Trophoblast cell (in vitro differentiated cells and primary cell): Measurements from ENCODE around the gene LINGO1.

Experiments used
- DNase-seq, 2 donors: peaks; one replicate each; pipeline ENCODE4 v3.0.0-alpha.2; 2016
- H2AFZ ChIP-seq: 2 replicates; pipeline ENCODE4 v1.6.1; 2013; ENCODE audit warnings: low read length, moderate library complexity, mild to moderate bottlenecking; ENCODE audit not compliant: insufficient read depth, poor library complexity
- H2AK5ac ChIP-seq: 2 replicates; pipeline ENCODE4 v1.6.1; 2013; ENCODE audit warnings: mild to moderate bottlenecking, low read length
- H2BK120ac ChIP-seq: 2 replicates; pipeline ENCODE4 v1.6.1; 2013; ENCODE audit warnings: low read length, mild to moderate bottlenecking, moderate library complexity; ENCODE audit not compliant: insufficient read depth, poor library complexity
- H2BK12ac ChIP-seq: 2 replicates; pipeline ENCODE4 v1.6.1; 2013; ENCODE audit warnings: mild to moderate bottlenecking, low read length, moderate library complexity
- H2BK5ac ChIP-seq: 2 replicates; pipeline ENCODE4 v1.6.1; 2013; ENCODE audit warnings: low read length, low read depth, moderate library complexity, mild to moderate bottlenecking; ENCODE audit not compliant: poor library complexity
- H3K14ac ChIP-seq: 2 replicates; pipeline ENCODE4 v1.6.1; 2013; ENCODE audit warnings: mild to moderate bottlenecking, low read length
- H3K18ac ChIP-seq: 2 replicates; pipeline ENCODE4 v1.6.1; 2013; ENCODE audit warnings: mild to moderate bottlenecking, low read length
- H3K23ac ChIP-seq: 2 replicates; pipeline ENCODE4 v1.6.1; 2013; ENCODE audit warnings: low read length
- H3K27ac ChIP-seq: 2 replicates; pipeline ENCODE4 v1.5.1; 2013; ENCODE audit warnings: low read depth, mild to moderate bottlenecking, inconsistent platforms, low read length, moderate library complexity
- H3K27me3 ChIP-seq: 2 replicates; pipeline ENCODE4 v1.6.1; 2013; ENCODE audit warnings: inconsistent platforms, mild to moderate bottlenecking, low read length, moderate library complexity; ENCODE audit not compliant: insufficient read depth
- H3K36me3 ChIP-seq, 2 experiments: 1 replicate in 1 of 2; 2 replicates in 1 of 2; pipeline ENCODE4 v1.6.1; 2013; ENCODE audit warnings: low read length in 2 of 2, mild to moderate bottlenecking in 2 of 2, moderate library complexity in 1 of 2; ENCODE audit not compliant: insufficient read depth in 2 of 2, control insufficient read depth in 1 of 2
- H3K4ac ChIP-seq: 2 replicates; pipeline ENCODE4 v1.6.1; 2013; ENCODE audit warnings: low read depth, mild to moderate bottlenecking, low read length, moderate library complexity
- H3K4me1 ChIP-seq, 2 experiments: 1 replicate in 1 of 2; 2 replicates in 1 of 2; pipeline ENCODE4 v1.6.1; 2013; ENCODE audit warnings: low read length in 2 of 2, mild to moderate bottlenecking in 2 of 2, moderate library complexity in 1 of 2; ENCODE audit not compliant: insufficient read depth in 2 of 2, control insufficient read depth in 1 of 2
- H3K4me2 ChIP-seq: 2 replicates; pipeline ENCODE4 v1.6.1; 2013; ENCODE audit warnings: inconsistent platforms, mild to moderate bottlenecking, low read length, moderate library complexity
- H3K4me3 ChIP-seq: 2 replicates; pipeline ENCODE4 v1.5.1; 2013; ENCODE audit warnings: mild to moderate bottlenecking, low read depth, low read length, inconsistent platforms
- H3K79me1 ChIP-seq: one replicate; pipeline ENCODE4 v1.6.1; 2013; ENCODE audit warnings: low read length
- H3K79me2 ChIP-seq: 2 replicates; pipeline ENCODE4 v1.6.1; 2013; ENCODE audit warnings: low read length, mild to moderate bottlenecking; ENCODE audit not compliant: control insufficient read depth, insufficient read depth, poor library complexity
- H3K9ac ChIP-seq: 2 replicates; pipeline ENCODE4 v1.6.1; 2013; ENCODE audit warnings: mild to moderate bottlenecking, low read length
- H3K9me3 ChIP-seq: 2 replicates; pipeline ENCODE4 v1.6.1; 2013; ENCODE audit warnings: low read depth, mild to moderate bottlenecking, control low read depth, inconsistent platforms, low read length; ENCODE audit not compliant: insufficient read depth
- H4K12ac ChIP-seq: 2 replicates; pipeline ENCODE4 v1.6.1; 2013; ENCODE audit warnings: low read depth, mild to moderate bottlenecking, low read length, moderate library complexity
- H4K8ac ChIP-seq: 2 replicates; pipeline ENCODE4 v1.6.1; 2013; ENCODE audit warnings: low read depth, mild to moderate bottlenecking, low read length, moderate library complexity
- H4K91ac ChIP-seq: one replicate; pipeline ENCODE4 v1.6.1; 2013; ENCODE audit warnings: low read depth, mild to moderate bottlenecking, low read length, moderate library complexity
- WGBS: extraction: QIAGEN DNeasy Blood & Tissue Kit; methylation state at CpG from one replicate; pipeline ENCODE4 v1.1.7; 2013; ENCODE audit warnings: missing lambda C conversion rate; ENCODE audit not compliant: insufficient read length, insufficient coverage; ENCODE audit errors: extremely low coverage; 5-methylcytosine and 5-hydroxymethylcytosine counted together

LINGO1 gene

DNA sequence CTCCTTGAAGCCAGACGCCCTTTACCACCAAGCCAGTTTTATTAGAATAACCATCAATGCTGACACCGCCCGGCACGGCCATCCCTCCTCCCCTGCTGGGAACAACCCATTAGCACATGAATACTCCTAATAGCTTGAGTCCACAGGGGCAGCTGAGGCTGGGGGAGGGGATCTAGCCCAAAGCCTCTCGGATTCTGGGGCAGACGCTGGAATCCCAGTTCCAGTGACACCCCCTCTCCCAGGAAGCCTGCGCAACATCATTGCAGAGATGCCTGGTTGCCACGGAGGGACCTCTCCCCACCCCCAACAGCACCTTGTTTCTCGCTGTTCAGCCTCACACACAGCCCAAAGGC lies 1.2 kb upstream of the LINGO1 start:
- Histone ChIP-seq H2AFZ (no peak overlapping the region), H4K8ac (no peak overlapping the region), H2AK5ac (no peak overlapping the region), H3K27ac (no peak overlapping the region), H3K4me3 (no peak overlapping the region), H3K4me2 (peak overlapping the region; percentile 53), H3K4ac (no peak overlapping the region), H3K79me1 (peaks cover 5% of the 10 kb centered on the region), H3K79me2 (peaks cover 2% of the 10 kb centered on the region), H2BK120ac (no peak overlapping the region), H3K4me1 (peaks cover 16 to 36% of the 10 kb centered on the region in 2 experiments), H3K27me3 (no peaks in the 10 kb centered on the region), H2BK5ac (no peak overlapping the region), H4K91ac (no peak overlapping the region), H3K9ac (no peak overlapping the region), H3K23ac (no peak overlapping the region), H3K36me3 (no peaks in the 10 kb centered on the region), H4K12ac (no peak overlapping the region), H3K9me3 (no peaks in the 10 kb centered on the region), H3K18ac (no peak overlapping the region), H2BK12ac (no peak overlapping the region), H3K14ac (no peak overlapping the region)
- no CpG with 5 or more reads among the region's 9 CpGs for WGBS
- no peak for DNase-seq

DNA sequence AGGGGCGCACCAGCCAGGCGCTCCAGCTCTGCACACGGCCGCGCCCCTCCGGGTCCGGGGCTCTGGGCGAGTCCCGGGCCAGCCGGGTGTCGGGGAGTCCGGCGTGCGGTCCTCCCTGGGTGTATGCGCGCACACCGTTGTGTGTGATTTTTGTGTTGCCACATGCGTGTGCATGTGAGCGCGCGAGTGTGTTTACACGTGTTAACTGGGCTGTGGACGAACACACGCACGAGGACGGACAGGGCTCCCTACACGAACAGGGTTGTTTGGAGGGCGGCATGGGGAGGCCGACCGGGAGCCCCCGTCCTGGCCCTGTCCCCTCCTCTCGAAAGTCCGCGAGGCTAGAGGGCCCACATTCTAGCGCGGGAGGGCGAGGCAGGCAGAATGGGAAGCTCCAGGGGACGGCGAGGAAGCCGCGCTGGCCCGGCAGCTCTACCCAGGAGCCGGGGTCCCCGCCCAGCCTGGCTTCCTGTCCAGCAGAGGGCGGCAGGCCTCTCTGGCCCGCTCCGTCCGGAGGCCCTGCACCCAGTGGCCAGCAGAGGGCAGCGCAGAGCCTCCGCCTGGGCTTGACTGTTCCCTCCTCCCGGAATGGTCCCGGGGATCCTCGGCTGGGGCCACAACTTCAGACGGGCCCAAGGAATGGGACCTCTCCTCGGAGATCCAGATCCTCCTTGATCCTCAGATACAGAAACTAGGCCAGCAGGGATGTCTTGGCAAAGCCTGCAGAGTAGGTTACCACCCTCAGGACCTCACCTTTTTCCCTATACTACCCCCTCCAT lies 611 bp upstream of the LINGO1 start:
- Histone ChIP-seq H3K27ac (no peak overlapping the region), H2BK12ac (no peak overlapping the region), H2BK5ac (no peak overlapping the region), H3K23ac (no peak overlapping the region), H2AK5ac (no peak overlapping the region), H4K91ac (peak overlapping the region; percentile 16), H2BK120ac (no peak overlapping the region), H3K4me1 (peaks cover 16 to 36% of the 10 kb centered on the region in 2 experiments), H3K9me3 (no peaks in the 10 kb centered on the region), H3K4ac (no peak overlapping the region), H3K14ac (peak overlapping the region; percentile 15), H3K79me2 (peaks cover 2% of the 10 kb centered on the region), H3K4me2 (peak overlapping the region; percentile 76), H4K8ac (peak overlapping the region; percentile 14), H3K36me3 (no peaks in the 10 kb centered on the region), H3K27me3 (no peaks in the 10 kb centered on the region), H3K9ac (peak overlapping the region; percentile 30), H4K12ac (peak overlapping the region; percentile 34), H2AFZ (peak overlapping the region; percentile 57), H3K4me3 (peak overlapping the region; percentile 66), H3K79me1 (peaks cover 5% of the 10 kb centered on the region), H3K18ac (peak overlapping the region; percentile 2)
- peak; percentile 74 to 84 for DNase-seq
- WGBS = no CpG with 5 or more reads among the region's 55 CpGs

DNA sequence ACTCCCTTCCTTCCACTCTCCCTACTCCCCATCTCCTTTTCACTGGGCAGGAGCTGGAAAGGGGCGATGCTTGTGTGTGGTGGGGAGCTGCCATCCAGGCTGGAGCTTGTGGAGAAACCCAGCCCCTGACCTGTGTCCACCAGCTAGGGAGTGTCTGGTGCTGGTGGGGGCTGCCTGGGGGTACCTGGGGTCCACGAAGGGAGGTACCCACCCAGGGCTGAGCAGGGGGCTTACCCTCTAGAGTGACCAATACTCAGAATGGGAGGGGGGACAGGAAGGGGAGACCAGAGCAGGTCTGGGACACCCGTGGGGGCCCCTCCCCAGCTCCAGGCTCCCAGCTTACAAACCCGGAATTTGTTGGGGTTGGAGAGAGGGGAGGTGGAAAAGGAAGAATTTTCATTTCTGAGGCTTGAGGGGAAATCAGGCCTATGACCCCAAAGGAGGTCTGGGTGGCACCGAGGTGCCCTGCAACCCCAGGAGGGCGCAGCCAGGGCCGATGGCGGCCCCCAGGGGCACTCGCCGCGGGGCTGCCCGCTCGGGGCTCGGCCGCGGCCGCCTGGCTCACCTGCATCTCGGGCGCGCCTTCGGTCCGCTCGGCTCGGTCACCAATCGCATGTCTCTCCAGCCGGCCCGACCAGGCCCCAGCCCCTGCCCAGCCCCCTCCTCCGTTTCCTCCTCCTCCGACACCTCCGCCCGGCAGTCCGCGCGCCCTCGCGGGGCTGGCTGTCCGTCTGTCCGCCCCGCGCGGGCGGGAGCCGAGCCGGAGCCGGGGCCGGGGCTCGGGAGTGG lies 773 bp downstream of the LINGO1 start:
- Histone ChIP-seq H3K36me3 (no peaks in the 10 kb centered on the region), H3K4me1 (peaks cover 16 to 36% of the 10 kb centered on the region in 2 experiments), H4K8ac (peak overlapping the region; percentile 32), H3K27ac (no peak overlapping the region), H4K12ac (peak overlapping the region; percentile 12), H2AFZ (no peak overlapping the region), H4K91ac (peak overlapping the region; percentile 26), H3K4me2 (peak overlapping the region; percentile 76), H3K27me3 (no peaks in the 10 kb centered on the region), H2AK5ac (no peak overlapping the region), H3K9ac (no peak overlapping the region), H3K14ac (no peak overlapping the region), H3K23ac (no peak overlapping the region), H3K4ac (no peak overlapping the region), H3K18ac (peak overlapping the region; percentile 67), H2BK12ac (no peak overlapping the region), H3K79me1 (peaks cover 5% of the 10 kb centered on the region), H2BK120ac (no peak overlapping the region), H3K79me2 (peaks cover 2% of the 10 kb centered on the region), H2BK5ac (no peak overlapping the region), H3K9me3 (no peaks in the 10 kb centered on the region), H3K4me3 (peak overlapping the region; percentile 27)
- no peak for DNase-seq
- no CpG with 5 or more reads among the region's 47 CpGs for WGBS

DNA sequence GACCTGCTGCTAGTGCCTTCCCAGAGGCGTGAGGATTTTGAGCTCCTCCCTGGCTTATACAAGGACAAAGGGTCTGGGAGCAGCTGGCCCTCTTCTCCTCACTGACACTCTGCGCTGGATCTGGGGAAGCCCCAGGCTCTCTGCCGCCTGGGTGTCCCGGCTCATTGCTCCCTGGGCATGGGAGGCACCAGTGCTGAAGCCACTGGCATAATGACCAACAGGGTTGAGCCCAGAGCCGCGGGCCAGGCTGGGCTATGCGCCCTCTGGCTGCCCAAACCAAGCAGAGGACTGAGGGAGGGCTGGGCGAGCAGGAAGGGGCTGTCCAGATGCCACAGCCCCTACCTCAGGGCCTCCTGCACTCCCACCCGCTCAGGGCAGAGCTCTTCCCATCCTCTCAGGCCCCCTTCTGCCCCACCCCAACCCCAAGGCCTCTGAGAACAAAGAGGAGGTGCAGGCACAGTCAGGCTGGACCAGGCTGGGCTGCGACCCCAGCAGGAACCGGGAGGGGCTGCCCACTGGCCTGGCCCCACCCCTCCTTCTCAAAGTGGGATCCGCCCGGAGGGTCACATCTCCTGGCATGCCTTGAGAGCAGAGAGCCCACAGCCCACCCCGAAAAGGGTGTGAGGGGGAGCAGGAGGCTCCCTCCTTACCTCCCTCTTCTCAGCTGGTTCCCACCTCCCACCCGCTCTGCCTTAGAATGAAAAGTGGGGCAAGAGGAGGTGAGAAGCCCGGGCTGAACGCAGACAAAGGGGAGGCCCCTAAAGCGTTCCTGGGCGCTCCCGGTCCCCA lies 1.6 kb downstream of the LINGO1 start:
- no peak overlapping the region for H4K12ac ChIP-seq
- peaks cover 16 to 36% of the 10 kb centered on the region in 2 experiments for H3K4me1 ChIP-seq
- H3K79me1 ChIP-seq = peaks cover 5% of the 10 kb centered on the region
- no peaks in the 10 kb centered on the region for H3K36me3 ChIP-seq
- H3K27ac ChIP-seq = no peak overlapping the region
- H2BK120ac ChIP-seq = no peak overlapping the region
- peaks cover 2% of the 10 kb centered on the region for H3K79me2 ChIP-seq
- H3K9ac ChIP-seq = no peak overlapping the region
- no peaks in the 10 kb centered on the region for H3K9me3 ChIP-seq
- H3K4me2 ChIP-seq = peak overlapping the region; percentile 76
- no peaks in the 10 kb centered on the region for H3K27me3 ChIP-seq
- no peak overlapping the region for H3K4ac ChIP-seq
- H3K14ac ChIP-seq = no peak overlapping the region
- peak overlapping the region; percentile 67 for H3K18ac ChIP-seq
- no peak overlapping the region for H2AK5ac ChIP-seq
- DNase-seq = no peak
- H2AFZ ChIP-seq = no peak overlapping the region
- peak overlapping the region; percentile 16 for H3K4me3 ChIP-seq
- H4K91ac ChIP-seq = no peak overlapping the region
- H2BK5ac ChIP-seq = no peak overlapping the region
- H2BK12ac ChIP-seq = no peak overlapping the region
- H3K23ac ChIP-seq = no peak overlapping the region
- WGBS = no CpG with 5 or more reads among the region's 20 CpGs
- H4K8ac ChIP-seq = no peak overlapping the region
